ENCODE data around the gene AKAP7.

AKAP7 gene

DNA sequence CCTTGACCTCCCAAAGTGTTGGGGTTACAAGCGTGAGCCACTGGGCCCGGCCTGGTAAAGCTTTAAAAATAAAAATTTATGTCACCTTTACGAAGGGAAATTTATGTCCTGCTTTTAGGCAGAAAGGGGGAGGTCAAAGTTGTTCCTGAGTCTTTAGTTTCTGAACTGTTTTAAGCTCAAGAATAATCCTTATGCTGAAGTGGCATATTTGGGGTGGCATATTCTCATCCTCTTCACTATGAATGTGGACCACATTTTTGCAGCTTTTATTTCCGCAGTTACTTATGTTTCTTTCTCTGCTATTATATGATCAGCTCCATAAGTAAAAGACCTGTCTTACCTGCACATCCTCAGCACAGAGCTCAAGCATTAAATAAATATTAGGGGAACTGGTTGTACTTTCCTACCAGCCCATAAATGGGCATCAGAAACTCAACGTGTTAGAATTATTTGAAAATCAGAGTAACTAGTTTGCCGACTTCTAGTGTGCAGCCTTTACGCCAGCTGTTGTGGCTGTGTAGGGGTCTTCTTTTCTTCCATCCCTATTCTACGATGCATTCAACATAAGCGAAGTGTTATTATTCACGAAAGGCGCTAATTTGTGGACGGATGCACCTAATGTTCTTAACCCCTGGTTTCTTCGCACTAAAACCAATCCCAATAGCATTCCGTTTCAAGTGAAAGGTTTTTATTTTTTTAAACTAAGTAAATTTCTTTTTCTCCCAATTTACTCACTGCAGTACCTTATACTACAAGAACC, 867 bp upstream of the AKAP7 start:
- DNase-seq: no peak

GRCh38 chr6:131134980-131135243, 355 bp upstream of the AKAP7 start:
- no peak for DNase-seq

DNA sequence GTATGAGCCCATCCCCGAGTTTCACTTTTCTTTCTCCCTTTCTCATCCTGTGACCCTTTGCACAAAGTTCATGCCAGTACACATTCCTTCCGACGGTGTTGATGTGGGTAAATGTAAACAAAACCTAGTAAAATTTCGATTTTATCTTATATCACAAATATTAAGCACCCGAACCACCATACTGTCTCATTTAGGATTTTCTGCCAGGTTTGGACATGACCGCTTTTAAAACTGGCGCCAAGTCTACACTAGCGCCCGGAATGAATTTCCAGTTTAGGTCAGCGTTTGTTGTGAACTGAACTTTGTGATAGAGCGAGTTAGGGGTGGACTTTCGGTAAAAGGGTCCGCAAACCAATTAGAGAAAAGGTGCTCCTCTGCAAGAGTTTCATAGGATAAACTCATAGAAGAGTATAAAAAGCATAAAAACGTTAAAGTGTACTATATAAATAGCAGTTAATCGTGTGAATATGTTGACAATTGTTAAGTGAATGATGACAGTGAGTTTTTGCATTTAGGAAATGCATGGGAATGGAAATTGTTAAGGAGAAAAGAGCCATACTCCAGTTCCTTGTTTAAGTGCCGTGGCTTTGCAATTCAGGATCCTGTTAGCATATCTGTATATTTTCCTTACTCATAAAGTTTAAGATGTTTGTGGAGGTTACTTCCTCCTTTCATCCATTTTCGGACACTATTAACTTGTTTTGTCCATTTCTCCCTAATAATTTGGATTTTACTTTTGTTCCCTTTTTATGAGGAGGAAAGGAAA, 937 bp downstream of the AKAP7 start:
- DNase-seq: peak; percentile 13 to 52 (median 40)

DNA sequence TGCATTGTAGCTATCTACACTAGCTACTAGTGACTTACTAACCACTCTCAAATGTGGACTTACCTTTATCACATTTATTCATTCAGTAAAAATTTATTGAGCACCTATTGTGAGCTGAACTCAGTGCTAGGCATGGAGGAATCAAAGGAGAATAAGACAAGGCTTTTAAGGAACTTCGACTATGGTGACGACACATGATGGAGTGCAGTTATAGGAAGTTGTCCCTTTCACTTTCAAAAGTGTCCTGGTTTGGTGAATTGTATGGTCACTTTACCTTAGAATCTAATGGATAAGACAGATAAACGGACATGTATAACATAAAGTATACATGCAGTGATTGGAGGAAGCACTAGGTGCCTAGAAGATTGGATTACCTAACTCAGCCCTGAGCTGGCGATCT, 4.3 kb downstream of the AKAP7 start:
- DNase-seq: peak; percentile 28 to 67 (median 48)

GRCh38 chr6:131143319-131143718, 8.1 kb downstream of the AKAP7 start:
- DNase-seq: no peak

DNA sequence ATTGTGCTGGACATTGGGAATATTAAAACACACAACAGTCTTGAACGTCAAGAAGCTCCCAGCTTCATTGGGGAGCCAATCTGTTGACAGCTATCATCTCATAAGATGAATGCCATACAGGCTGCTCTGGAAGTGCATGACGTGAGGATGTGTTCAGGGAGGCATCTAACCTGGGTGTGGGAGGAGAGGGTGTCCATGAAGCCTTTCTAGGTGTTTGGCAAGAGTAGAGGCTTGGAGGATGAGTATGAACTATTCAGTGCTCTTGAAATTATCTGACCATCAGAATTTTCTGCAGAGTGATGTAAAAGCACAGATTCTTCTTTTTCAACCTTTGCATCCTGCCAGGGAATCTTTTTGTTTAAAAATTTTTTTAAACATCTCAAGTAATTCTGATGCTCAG, 11.6 kb downstream of the AKAP7 start:
- no peak for DNase-seq

- no peak for DNase-seq
These were observed 21.1 kb downstream of the AKAP7 start for GRCh38 chr6:131156411-131156810.

DNA sequence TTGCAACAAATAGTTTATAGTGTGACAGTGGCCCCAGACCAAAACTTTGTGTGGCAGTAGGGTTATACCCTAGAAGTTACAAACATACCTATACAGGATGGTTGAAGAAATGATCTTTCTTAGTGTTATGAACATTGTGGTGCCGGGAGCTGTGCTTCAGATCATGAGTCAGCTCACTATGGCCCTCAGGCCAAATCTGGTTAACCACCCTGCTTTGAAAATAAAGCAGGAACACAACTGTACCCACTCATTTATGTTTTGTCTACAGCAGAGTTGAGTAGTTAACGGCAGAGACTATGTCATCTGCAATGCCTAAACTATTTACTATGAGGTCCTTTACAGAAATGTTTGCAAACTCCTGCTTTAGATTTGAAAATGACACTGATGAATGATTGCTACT, 24.3 kb downstream of the AKAP7 start:
- DNase-seq: no peak

DNA sequence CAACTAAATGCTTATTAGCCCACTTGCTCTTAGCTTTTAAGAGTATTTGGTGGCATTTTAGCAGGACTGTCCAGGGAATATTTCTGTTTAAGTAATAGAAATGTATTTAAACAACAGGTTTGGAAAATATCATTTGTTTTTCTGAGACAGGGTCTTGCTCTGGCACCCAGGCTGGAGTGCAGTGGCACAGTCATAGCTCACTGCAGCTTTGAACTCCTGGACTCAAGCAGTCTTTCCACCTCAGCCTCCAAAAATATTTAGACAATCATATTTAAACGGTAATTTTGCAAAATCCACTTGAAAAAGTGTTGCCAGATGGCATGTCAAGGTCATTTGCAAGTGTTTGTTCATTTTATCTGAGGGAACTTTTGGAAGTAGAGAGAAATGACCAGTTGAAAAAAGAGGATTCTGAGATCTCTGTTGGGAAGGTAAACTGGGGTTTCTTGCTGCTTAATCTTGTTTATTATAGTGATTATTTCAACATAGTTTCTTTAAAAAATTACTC, 25.0 kb downstream of the AKAP7 start:
- no peak for DNase-seq

- no peak for DNase-seq
These were observed 26.7 kb downstream of the AKAP7 start for GRCh38 chr6:131161987-131162386.

- no peak for DNase-seq
These were observed 28.6 kb downstream of the AKAP7 start for GRCh38 chr6:131163886-131164285.

DNA sequence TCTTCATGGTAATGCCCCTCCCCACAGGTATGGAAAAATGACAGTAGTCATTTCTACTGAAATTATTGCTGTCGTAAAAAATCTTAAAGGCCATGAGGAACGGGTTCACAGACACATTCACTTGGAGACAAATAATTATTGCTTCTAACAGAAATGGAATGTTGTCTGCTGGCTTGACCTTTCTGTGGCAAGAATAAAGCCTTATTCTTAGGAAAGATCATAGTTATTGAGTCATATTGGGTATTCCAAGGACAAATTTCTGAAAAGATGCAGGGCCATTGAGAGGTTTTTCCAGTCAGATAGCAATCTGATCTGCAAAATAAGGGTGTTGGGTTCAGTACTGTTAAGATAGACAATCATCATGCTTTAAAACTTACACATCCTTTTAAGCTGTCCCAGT, 29.2 kb downstream of the AKAP7 start:
- no peak for DNase-seq

- DNase-seq: peak in 1 of 4 experiments; percentile 20
These were observed 32.5 kb downstream of the AKAP7 start for GRCh38 chr6:131167773-131168172.

DNA sequence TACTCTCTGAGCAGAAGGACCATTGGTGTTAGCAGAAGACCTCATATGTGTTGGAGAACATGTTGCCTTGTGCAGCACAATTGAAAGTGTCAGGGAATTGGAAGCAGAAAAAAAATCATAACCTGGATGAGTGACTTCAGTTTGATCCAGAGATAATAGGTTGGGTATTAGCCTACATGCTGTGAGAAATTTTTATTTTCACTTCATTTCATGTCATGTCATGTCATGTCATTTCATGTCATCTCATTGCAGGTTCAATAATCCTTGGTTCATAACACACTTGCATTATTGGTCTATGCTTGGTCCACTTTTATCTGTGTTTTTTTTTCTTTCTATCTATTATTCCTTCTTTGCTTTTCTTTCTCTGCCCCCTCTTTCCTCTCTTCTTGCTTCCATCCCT, 34.3 kb downstream of the AKAP7 start:
- no peak for DNase-seq

- DNase-seq: no peak
These were observed 37.0 kb downstream of the AKAP7 start for GRCh38 chr6:131172222-131172621.

GRCh38 chr6:131173680-131174079, 38.4 kb downstream of the AKAP7 start:
- no peak for DNase-seq

DNA sequence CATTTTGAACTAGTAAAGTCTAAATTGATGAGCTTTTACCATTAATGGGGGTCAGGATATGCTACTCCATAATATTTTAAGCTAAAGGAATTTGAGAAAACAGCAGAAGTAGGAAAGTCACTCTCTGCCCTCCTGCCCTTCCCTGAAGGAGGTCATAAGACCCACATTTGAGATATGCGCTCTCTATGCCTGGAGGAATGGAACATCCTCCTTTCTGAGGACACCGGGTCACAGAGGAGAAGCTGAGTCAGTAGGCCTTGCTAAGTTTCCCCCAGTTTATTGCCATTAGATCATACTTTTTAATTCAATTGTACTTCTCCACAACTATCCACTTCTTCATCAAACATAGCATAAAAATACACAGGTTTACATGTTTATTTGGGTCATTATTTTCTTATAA, 40.3 kb downstream of the AKAP7 start:
- DNase-seq: peak; percentile 22 to 57 (median 45)

DNA sequence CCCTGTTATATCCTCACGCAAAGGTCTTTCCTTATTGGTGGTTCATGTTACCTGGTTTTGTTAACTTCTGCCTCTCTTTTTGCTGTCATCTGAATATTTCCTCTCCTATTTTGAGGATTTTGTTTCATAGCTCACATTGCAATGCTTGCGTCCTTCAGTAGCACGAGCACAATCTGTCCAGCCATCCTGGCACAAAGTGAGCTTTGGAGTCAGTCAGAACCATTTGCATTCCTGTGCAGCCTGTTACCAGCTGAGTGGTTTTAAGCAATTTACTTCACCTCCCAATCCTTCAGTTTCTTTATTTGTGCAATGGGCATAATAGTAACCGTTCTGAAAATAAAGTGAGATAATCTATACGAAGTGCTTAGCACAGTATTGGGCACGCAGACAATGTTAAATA, 42.7 kb downstream of the AKAP7 start:
- no peak for DNase-seq

DNA sequence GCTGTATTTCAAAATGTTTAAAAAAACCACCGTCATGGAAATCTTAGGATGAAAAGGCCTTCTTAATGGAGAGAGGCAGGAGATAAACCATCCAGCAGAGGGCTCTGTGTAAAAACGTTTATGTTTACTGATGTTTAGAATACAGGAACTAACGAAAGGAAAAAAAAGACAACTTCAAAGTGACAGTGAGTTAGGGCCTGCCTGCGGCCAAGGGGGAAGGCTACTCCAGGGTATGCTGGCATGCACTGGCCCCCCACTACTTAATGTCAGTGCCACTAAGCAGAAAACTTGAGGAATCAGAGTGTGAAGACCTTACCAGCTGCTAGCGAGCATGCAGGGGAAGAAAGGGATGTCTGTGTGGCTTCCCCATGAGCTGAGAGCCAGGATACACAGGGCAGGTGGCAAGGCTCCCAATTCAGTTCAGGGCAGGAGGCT, 47.7 kb downstream of the AKAP7 start:
- DNase-seq: peak; percentile 57 to 72 (median 64)

DNA sequence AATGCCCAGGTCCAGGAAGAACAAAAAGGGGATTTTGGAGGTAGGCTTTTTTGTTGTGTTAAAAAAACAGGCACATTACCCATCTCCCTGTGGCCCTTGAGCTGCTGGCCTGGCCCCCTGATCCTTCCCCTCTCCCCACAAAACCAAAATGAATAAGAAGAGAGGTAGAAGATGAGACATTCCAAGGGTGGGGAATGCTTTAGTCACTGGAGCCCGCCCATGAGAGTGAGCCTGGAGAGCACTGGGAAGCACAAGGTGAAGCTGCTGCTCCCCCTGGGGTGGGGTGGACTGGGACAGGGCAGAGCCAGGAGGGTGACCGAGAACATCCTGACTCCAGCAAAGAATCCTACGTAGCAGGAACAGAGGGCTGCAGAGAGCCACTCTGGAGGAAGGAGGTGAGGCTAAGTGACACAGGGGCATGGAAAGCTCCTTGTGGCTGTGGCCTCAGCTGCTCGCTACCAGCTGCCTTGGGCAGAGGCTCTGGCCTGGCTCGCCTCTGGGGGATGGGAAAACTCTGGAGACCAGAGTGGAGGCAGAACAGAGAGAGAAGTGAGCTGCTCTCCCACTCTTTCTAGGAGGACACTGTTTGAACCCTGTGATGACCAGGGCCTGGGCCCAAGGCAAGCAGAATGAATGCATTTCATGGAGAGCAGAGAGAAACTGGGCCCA, 48.3 kb downstream of the AKAP7 start:
- no peak for DNase-seq

- DNase-seq: no peak
These were observed 56.3 kb downstream of the AKAP7 start for GRCh38 chr6:131191590-131191989.

GRCh38 chr6:131197716-131198115, 62.4 kb downstream of the AKAP7 start:
- DNase-seq: no peak

- peak; percentile 50 to 70 (median 64) for DNase-seq
These were observed 64.5 kb downstream of the AKAP7 start for GRCh38 chr6:131199568-131200272.

Data from suppressor macrophage (primary cell).